NOMO-1 (cell line): ENCODE data around the gene IL12A.
A peak's percentile ranks its signal among the peaks of the same experiment; 100 is the strongest.

Experiments
- DNase-seq, 2 experiments: peaks; one replicate each; lab custom pipeline; 2025; ENCODE audit not compliant: unreplicated experiment in 2 of 2; lab: John Stamatoyannopoulos, UW

The IL12A gene

DNA sequence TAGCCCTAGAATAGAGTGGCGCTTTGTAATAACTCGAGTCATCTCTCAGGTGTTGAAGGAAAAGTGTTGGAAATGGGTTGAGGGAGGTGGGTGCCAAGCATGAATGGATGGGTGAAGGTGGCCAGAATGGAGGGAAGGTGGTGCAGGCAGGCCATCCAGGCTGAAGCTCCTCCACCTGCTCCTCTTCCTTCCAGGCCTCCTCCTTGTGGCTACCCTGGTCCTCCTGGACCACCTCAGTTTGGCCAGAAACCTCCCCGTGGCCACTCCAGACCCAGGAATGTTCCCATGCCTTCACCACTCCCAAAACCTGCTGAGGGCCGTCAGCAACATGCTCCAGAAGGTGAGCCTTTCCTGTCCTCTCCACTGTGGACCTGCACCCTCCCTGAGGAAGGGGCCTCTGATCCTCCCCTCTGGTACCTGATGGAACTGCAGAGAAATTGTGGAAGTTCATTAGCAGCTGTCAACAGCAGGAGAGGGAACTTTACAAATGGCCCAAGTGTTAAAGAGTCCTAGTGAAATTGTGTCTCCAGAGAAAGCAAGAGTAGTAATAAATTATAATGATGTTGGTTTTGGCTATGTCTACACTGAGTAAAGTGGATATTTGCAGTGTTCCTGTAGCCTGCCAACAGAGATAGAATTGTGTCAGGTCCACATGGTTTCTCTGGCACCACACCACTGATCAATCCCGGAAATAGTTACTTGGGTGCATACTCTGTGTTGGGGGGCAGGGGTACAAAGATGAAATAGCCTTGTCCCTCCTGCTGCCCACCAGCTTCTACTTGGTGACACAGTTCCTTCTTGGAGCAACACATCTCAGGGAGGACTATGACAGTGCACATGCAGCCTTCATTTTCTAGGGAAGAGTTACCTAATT lies 1.6 kb downstream of the IL12A start:
- peak in 1 of 2 experiments; percentile 33 for DNase-seq

DNA sequence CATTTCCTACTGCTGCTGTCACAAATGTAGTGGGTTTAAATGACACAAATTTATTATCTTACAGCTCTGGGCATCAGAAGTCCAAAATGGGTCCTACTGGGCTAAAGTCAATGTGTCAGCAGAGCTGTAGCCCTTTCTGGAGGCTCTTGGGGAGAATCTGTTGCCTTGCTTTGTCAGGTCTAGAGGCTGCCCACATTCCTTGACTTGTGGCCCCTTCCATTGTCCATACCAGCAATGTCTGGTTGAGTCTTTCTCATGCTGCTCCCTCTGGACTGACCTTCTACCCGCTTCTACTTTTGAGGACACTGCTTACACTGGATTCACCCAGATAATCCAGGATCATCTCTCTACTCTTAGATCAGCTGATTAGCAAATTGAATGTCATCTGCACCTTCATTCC lies 3.0 kb downstream of the IL12A start:
- DNase-seq = no peak

DNA sequence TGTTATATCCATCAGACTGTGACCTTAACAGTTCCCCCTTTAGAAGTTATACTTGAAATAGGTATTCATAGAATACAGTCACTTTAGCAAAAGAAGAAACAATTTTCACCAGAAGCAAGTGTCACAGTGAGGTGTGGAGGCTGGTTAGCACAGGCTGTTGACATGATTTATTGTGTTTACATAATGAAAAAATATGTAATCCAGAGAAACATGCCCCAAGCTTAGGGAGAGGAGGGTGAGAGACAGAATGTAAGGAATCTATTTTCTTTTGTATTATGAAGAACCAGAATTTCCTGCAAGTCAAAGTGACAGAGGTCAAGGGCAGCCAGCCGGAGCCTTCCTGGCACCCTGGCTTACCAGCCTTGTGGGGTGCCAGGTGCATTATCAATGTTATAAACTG lies 4.0 kb downstream of the IL12A start:
- DNase-seq = no peak

DNA sequence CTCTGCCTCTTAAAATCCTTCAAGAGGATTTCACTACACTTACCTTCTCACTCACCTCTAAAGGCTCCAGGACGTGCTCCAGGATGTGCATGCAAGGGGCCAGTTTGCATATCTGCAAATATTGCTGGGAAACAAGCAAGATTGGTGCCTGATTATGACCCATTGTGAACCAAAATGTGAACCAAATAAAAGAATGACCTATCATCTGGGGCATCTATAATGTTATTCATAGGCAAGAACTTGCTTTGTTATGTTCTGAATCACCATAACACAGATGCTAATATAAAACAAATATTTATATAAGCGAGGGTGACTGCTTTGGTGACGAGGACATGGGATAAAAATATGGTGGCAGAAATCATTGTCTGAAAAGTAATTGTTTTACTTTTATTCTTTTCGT lies 5.5 kb downstream of the IL12A start:
- no peak for DNase-seq

DNA sequence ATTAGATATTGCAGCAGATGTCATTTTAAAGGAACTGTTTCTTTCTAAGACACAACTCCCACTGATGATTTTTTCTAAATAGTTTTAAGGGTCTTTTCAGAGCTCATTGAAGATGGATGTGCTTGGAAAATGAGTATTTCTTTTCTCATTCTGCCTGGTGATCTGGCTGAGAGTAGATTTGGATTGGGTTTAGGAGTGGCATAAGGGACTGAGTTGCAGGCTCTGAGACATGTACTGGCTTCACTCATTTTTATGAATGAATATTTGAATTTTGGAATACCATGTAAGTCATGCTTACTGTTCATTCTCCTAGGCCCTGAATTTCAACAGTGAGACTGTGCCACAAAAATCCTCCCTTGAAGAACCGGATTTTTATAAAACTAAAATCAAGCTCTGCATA lies 6.5 kb downstream of the IL12A start:
- DNase-seq = no peak

DNA sequence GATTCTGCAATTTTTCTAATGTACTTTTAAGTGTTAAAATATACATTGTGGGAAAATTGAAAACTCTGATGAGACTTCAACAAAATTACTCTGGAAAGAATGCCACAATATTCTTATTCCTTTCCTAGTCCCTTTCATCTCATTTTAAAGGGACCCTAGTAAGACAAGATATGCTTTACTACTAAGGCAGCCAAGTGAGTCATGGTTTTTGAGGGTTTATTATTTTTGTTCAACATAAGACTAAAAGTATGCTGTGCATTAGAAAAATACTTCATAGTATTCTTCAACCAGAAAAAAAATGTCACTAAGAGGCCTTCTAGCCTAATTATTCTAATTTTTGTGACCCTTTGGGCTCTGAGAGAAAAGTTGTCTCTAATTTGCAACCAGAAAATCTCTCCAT lies 7.4 kb downstream of the IL12A start:
- no peak for DNase-seq

DNA sequence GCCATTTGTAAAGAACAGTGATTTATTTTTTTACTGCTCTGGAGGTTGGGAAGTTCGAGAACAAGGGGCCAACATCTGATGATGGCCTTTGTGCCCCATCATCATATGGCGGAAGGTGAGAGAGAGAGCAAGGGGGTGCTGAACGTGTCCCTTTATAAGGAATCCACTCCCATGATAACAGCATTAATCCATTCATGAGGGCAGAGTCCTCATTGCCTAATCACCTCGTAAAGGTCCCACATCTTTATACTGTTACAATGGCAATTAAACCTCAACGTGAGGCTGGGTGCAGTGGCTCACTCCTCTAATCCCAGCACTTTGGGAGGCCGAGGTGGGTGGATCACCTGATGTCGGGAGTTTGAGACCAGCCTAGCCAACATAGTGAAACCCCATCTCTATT lies 8.3 kb downstream of the IL12A start:
- no peak for DNase-seq

DNA sequence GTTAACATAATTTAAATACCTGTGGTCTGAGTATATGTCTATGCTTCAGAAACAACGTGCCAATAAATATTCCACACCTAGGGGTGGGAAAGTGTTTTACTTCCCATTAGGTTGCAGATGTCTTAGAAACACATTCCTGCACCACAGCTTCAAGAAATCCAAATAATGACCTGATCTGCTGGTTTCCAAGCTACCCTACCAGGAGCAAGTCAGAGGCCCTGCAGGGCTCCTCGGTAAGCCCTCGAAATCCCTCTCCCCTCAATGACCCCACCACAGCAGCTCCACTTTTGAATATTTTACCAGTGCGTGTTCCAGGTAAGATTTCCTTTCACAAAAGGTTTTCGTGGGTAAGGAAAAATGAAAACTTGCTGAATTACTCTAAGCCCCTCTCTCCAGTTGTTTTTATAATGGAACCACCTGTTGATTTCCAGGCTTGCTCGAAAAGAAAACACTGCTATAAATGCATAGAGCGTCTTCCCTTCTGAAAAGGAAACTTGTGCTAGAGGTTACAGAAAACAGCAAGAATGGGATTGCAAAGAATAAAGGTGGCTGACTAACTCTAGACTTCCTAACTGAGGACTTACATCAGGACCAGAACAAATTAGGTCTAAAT lies 12.6 kb downstream of the IL12A start:
- no peak for DNase-seq

DNA sequence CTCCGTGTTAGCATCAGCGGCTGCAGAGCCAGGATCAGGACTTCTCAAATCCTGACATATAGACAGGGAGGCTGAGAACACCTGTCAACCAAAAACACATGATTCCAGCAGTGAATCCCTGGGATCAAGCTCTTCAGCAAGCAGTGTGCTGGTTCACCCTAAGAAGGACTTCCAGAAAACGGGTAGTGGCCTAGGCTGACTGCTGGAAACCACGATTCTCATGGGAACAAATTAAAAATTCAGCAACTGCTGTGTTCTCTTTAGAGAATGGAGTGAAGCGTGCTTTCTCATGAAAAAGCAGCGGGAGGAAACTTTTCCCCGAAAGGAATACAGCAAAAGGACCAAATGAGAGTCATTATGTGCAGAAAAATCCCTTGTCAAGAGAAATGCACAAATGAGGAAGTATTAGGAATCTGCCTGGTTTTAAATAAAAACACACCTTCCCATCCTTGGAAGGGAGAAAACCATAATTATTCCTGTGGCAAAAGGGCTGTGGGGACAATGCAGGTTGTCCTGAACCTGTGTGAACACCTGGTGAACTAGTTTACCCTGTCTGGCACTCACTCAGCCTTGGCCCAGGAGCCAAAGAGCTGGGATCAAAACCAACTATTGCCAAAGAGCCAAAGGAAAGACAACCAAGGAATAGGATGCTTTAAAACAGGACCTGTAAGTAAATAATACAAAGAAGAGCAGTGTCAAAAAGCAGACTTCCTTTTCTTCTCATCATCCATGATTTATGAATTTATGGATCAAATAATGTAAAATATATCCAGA lies 13.4 kb downstream of the IL12A start:
- DNase-seq = no peak

DNA sequence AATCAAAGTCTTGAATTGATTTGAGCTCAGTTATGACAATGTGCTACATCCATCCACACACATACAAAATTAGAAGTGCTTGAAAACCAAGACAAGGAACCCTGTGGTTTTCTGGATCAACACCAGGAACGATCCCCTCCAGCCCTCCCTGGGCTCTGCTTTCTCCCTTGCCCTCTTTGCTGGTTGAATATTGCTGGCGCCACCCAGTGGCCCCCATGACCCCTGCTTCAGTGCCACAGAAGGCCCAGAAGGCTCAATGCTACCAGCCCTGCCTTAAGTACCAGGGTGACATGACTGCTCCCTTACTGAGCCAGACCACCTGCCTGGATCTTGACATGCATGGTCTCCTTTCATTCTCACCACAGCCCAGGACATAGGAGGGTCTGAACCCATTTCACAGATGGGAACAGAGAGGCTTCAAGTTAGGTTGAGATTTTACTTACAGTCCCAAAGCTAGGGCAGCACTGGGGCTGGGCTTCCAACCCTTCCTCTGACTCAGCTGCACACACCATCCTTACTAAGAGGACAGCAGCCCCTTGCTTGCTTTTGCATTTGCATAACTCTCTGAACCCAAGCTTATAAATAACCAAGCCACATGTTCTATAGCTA lies 15.0 kb downstream of the IL12A start:
- peak; percentile 48 to 67 for DNase-seq

DNA sequence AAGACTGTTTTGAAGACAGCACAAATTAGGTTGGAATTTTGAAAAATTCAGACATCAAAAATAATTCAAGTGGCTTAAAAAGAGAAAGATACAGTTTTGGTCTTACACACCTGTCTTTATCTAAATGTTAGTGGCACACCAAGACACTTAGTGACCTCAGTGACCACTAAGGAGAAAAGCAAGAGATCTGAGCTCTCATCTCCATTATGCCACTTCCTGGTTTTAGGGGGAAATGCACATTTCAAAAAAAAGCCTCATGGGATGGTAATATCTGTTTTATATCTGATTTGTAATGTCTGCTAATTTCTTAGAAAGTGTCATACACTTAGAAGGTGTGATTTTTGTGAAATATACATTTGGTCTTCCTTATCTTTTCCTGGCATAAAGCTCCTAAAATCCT lies 16.4 kb downstream of the IL12A start:
- DNase-seq = peak; percentile 59 to 63

DNA sequence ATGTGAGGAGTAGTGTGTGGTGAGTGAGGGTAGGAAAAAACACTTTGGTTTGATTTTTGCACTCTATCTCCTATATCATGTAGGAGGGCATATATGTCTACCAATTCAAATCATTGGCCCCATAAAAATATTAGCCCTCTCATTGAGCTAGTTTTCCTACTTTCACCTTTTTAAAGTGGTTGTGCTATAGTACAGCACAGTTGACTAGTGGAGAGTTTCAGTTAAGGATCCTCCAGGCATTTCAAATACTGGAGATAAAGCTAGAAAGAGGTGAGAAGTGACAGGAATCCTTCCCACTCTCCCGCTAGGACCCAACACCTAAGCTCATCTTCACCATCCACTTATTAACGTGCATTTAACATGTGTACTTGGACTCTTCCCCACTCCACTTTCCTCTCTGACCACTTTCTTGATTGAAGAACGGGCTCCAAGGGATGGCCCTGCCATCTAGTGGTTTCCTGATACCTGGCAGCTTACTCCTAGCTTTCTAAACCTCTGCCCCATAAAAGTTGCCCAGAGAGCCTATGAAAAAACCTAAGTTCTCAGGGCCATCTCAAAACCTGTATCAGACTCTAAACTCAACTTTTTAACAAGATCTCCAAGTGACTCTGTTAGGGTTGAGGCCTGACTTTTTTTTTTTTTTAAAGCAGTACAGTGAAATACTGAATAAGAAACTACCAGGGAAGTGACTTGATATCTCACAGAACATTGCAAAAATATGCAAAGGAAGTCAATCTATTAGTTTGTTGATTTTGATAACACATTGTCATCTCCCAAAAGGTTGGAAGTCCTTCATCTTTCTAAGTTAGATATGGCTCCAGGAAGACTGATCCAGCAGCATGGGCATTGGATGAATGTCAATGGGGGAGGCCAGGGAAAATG lies 17.9 kb downstream of the IL12A start:
- peak; percentile 76 to 86 for DNase-seq

DNA sequence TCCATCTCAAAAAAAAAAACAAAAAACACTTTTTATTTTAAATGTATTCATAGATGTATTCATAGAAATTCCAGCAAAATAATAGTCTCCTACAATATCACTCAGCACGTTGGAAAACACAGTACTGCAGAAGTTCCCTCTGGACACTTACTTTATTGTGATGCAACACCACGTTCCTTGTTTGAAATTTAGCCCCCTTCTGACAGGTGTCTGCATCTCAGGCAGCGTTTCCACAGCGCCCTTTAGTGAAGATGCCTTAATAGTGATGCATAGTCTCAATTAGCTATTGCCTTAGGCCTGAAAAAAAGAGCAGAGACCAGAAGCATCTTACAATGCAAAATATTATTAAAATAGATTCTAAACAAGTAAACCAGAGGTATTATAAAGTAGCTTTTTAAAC lies 20.3 kb downstream of the IL12A start:
- DNase-seq = no peak

DNA sequence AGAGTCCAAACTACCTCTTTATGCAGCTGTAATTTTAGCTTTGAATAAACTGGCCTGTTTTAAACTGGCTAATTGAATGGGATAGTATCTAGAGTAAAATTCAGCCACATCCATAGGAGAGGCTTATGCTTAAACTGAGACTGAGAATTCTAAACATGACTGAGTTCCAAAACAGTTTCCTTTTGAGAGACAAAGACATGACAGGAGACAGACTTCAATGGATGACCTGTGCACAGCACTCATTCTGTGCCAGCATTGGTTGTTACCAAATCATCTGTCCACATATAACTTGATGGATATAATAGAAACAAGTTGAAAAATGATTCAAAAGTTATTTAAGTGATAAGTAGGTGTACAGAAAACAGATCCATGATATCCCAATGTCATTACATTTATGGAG lies 20.9 kb downstream of the IL12A start:
- DNase-seq = no peak

DNA sequence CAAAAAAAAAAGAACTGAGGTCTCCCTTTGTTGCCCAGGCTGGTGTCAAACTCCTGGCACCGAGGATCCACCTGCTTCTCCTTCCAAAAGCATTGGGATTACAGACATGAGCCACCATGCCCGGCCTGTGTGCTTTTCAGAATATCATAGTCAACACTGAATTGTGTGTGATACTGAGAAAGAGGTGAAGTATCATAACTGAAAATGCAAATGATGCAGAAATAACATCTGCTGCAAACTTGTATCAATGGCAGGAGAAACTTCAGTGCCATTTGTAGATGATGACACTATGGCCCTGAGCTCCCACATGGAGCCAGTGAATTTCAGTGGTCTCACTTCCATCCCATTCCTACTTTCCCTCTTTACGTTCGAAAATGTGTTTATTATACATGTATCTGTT lies 21.9 kb downstream of the IL12A start:
- DNase-seq = no peak

DNA sequence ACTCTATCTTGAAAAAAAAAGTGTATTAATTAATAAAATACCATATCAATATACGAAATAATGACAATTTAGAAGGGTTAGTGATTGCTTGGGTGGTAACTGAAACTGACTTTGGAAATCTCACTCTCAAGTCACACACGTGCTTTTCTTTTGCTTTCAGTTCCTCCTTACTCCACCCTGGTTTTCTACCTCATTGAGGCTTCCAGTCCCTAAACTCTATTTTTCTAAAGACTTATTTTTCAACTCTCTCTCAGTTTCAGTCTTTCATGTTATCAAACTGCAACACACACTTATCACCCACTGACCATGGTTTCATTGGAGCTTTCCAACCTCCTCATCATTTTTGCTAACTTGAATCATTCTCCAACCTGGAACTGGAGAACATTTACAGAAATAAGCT lies 23.5 kb downstream of the IL12A start:
- peak; percentile 61 to 94 for DNase-seq

DNA sequence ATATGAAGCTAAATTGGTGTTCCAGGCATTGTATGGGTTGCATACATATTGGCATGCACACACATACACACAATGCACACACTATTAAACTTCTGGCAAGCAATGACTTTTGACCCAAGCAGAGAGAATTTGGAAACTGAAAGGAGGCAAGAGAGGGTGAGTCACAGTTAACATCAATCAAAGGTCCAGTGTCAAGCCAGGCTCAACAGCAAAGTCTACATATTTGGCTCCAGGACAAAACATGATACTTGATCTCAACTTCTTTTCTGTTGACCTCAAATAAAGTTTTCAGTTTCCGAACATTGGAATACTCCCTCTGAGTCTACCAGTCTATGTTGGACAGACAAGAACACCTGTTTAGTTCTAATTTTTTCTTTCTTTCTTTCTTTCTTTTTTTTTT lies 28.3 kb downstream of the IL12A start:
- DNase-seq = peak; percentile 69 to 78

DNA sequence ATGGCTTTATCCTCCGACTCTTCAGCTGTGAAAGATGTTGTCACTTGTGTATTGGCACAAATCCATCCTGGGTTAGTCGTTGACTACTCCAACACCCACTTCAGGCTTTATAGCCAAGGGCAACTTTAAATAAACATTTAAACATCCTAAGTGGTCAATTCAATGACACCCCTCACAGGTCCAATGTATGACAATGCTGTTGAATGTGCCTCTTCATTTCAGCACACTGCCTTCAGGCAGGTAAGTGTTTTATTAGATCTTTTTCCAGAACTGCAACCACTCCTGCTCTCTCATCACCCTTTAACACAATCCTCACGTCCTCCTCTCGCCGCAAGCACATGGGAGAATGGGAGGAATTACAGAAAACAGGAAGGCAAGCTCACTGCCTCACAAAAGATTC lies 30.3 kb downstream of the IL12A start:
- DNase-seq = no peak

DNA sequence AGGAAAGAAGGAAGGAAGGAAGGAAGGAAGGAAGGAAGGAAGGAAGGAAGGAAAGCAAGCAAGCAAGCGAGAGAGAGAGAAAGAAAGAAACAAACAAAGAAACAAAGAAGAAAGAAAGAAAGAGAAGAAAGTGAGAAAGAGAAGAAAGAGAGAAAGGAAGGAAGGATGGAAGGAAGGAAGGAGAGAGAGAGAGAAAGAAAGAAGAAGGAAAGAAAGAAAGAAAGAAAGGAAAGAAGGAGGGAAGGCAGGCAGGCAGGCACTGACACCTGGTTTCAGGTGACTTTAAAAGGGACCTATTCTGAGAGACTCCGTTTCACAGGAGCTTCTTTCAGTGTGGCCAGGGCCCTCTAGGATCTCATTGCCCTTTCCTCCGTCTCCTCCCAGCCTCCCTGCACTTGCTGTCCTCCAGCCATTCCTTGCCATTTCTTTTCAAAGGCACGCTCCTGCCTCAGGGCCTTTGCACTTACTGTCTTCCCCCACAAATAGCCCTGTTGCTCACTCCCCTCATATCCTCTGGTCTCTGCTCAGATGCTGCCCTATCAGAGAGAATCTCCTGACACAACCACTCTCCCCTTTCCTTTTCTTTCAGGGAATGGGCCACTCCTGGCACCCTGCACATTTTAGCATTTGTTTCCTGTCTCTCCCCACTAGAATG lies 31.5 kb downstream of the IL12A start:
- DNase-seq = no peak

DNA sequence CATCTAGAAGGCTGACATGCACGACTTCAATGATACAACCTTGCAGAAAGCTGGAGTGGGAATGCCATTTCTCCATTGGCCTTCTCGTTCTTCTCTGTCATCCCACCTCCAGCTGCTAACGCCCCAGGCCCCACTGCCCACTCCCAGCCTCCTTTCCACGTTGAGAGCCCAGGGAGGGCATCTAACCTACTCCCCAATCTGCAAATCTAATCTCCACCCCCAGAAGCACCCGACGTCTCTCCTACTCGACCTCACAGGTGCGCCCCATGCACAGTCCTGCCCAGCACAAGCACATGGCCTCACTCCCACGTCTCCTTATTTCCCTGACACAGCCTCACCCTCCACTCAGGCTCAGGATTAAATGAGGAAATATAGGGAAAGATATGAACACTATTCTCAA lies 33.4 kb downstream of the IL12A start:
- DNase-seq = no peak
